Mesothelial cell of epicardium (in vitro differentiated cells): ENCODE data around the gene SCAF11. TPM values are rescaled to one million over a fixed set of nuclear protein-coding genes. Genes with fewer than 3 reads are reported as not detected.

Experiments used
- DNase-seq, 2 experiments: peaks; one replicate each; pipeline ENCODE4 v3.0.0; 2021; ENCODE audit warnings: low spot score in 2 of 2; ENCODE audit not compliant: unreplicated experiment in 2 of 2
- H3K27ac Mint-ChIP-seq: 2 replicates; pipeline ENCODE4 v1.8.0; 2021; ENCODE audit warnings: mixed read lengths
- H3K27me3 Mint-ChIP-seq: 2 replicates; pipeline ENCODE4 v1.8.0; 2021; ENCODE audit warnings: low read depth, mixed read lengths
- H3K36me3 Mint-ChIP-seq: 2 replicates; pipeline ENCODE4 v1.8.0; 2021; ENCODE audit warnings: mixed read lengths
- H3K4me1 Mint-ChIP-seq: 2 replicates; pipeline ENCODE4 v1.8.0; 2021; ENCODE audit warnings: mixed read lengths
- H3K4me3 Mint-ChIP-seq: 2 replicates; pipeline ENCODE4 v1.8.0; 2021; ENCODE audit warnings: mild to moderate bottlenecking, moderate library complexity, mixed read lengths
- H3K9me3 Mint-ChIP-seq: 2 replicates; pipeline ENCODE4 v1.8.0; 2021; ENCODE audit warnings: mixed read lengths
- total RNA-seq: library from RNA; stranded (reverse); gene quantifications from 3 replicates; pipeline ENCODE4 v1.2.1, GENCODE V29; 2021
- TF ChIP-seq, protein P1 (sequence below): fragments of 200-600 bp; sonication (generic); IDR thresholded peaks from one replicate; pipeline ENCODE4 v1.5.0; 2021; ENCODE audit warnings: antibody characterized with exemption; ENCODE audit not compliant: unreplicated experiment

The SCAF11 gene
- total RNA-seq, 1 donor from 2014 or later: 119 TPM

DNA sequence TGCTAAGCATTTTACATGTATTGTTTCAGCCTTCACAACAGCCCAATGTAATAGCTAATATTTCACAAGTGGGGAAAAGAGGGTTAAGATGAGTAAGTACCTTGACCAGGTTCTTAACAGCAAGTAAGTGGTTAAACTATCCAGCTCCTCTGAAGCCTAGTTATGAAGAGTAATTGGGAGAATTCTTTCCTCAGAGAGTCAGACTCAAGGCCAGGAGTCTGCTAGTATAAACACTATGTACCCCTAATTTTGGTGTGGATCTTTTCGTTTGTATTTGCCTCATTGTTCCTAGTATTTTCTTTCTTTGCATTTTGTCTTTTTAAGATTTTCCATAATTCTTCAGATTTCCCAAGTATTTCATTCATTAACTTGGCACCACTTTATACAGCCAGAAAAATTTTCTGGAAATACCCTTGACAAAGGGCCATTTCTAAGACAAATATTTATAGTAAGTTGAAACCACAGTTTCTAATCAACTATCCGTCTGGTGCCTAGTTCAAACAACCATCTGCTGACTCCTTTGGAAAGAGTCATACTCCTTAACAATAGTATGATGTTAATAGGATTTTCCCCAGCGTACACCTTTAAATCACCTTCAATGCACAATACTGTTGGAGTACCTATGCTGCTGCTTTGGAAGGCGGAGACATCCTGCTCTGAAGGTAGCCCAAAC, 81.2 kb downstream of the SCAF11 start:
- H3K36me3 Mint-ChIP-seq: peaks cover 15% of the 10 kb centered on the region
- TF ChIP-seq, protein P1, sequence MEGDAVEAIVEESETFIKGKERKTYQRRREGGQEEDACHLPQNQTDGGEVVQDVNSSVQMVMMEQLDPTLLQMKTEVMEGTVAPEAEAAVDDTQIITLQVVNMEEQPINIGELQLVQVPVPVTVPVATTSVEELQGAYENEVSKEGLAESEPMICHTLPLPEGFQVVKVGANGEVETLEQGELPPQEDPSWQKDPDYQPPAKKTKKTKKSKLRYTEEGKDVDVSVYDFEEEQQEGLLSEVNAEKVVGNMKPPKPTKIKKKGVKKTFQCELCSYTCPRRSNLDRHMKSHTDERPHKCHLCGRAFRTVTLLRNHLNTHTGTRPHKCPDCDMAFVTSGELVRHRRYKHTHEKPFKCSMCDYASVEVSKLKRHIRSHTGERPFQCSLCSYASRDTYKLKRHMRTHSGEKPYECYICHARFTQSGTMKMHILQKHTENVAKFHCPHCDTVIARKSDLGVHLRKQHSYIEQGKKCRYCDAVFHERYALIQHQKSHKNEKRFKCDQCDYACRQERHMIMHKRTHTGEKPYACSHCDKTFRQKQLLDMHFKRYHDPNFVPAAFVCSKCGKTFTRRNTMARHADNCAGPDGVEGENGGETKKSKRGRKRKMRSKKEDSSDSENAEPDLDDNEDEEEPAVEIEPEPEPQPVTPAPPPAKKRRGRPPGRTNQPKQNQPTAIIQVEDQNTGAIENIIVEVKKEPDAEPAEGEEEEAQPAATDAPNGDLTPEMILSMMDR: no peak
- DNase-seq: no peak
- H3K27me3 Mint-ChIP-seq: no peaks in the 10 kb centered on the region
- peak overlapping the region; percentile 80 for H3K27ac Mint-ChIP-seq
- no peaks in the 10 kb centered on the region for H3K9me3 Mint-ChIP-seq
- H3K4me1 Mint-ChIP-seq: peaks cover 23% of the 10 kb centered on the region
- H3K4me3 Mint-ChIP-seq: no peak overlapping the region

DNA sequence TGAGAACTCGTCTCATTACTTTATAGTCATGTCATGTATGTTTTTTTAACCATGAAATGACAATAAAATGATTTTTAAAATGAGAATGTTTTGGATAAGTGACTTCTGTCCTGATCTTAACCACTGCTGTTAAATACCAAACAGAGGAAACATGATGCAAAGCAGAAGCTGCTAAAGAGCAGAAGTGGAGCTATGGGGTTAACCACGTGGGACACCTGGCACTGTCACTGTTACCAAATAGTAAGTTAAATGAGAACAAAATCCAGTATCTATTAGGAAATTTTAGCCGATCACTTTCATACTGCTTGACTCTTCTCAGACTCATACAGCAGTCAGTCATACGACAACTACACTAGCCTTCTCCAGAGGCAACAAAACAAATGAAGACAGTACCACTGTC, 82.4 kb downstream of the SCAF11 start:
- H3K27me3 Mint-ChIP-seq: no peaks in the 10 kb centered on the region
- TF ChIP-seq, protein P1: no peak
- H3K4me1 Mint-ChIP-seq: peaks cover 16% of the 10 kb centered on the region
- no peak overlapping the region for H3K4me3 Mint-ChIP-seq
- H3K36me3 Mint-ChIP-seq: peaks cover 17% of the 10 kb centered on the region
- DNase-seq: no peak
- no peak overlapping the region for H3K27ac Mint-ChIP-seq
- H3K9me3 Mint-ChIP-seq: no peaks in the 10 kb centered on the region

DNA sequence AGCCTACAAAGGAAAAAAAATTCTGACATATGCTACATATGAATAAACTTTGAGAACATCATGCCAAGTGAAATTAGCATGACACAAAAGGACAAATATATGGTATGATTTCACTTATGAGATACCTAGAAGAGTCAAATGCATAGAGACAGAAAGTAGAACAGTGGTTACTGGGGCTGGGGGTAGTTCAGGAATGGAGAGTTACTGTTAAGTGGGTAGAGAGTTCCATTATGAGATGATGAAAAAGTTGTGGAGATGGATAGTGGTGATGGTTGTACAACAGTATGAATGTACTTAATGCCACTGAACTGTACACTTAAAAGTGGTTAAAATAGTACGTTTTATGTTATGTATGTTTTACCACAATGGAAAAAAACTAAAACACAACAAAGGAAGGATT, 92.3 kb downstream of the SCAF11 start:
- Mint-ChIP-seq H3K27me3 (no peaks in the 10 kb centered on the region), H3K4me3 (no peak overlapping the region), H3K36me3 (peaks cover 54% of the 10 kb centered on the region), H3K4me1 (no peaks in the 10 kb centered on the region), H3K27ac (no peak overlapping the region), H3K9me3 (peaks cover 13% of the 10 kb centered on the region)
- DNase-seq: no peak
- TF ChIP-seq, protein P1: no peak

DNA sequence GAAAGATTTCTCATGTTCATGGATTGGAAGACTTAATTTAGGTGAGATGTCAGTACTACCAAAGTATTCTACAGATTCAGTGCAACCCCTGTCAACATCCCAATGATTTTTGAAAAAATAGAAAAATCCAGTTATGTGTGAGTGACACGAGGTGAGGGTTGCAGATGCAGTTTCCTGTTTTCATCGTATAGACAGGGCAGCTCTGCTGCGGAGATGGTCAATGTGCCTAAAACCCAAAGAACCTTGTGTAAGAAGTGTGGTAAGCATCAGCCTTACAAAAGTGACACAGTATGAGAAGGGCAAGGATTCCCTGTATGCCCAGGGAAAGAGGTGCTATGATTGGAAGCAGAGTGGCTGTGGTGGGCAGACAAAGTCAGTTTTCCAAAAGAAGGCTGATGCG, 94.4 kb downstream of the SCAF11 start:
- no peak for DNase-seq
- Mint-ChIP-seq H3K27ac (no peak overlapping the region), H3K4me1 (no peaks in the 10 kb centered on the region), H3K9me3 (peaks cover 13% of the 10 kb centered on the region), H3K4me3 (no peak overlapping the region), H3K36me3 (peaks cover 55% of the 10 kb centered on the region), H3K27me3 (no peaks in the 10 kb centered on the region)
- TF ChIP-seq, protein P1: no peak

DNA sequence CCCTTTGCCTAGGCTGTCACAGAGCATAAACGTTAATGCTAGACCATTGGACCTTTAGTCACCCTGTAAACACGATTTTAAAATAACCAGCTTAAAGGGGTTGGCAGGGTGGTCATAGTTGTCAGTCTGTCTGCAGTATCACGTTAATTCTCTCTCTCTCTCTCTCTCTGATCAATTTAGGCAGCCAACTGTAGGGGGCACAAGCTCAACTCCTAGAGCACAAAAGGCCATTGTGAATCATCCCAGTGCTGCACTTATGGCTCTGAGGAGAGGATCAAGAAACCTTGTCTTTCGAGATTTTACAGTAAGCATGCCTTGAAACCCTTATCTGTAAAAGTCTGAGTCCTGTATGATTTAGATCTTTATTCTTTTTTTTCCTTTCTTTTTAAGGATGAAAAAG, 97.1 kb downstream of the SCAF11 start:
- Mint-ChIP-seq H3K4me1 (no peaks in the 10 kb centered on the region), H3K36me3 (peaks cover 41% of the 10 kb centered on the region), H3K27ac (no peak overlapping the region), H3K4me3 (no peak overlapping the region), H3K9me3 (peaks cover 4% of the 10 kb centered on the region), H3K27me3 (no peaks in the 10 kb centered on the region)
- no peak for DNase-seq
- TF ChIP-seq, protein P1: no peak
